Fibroblast of peridontal ligament (primary cell): ENCODE data around the gene GPRC5D.

ENCODE experiments used
- DNase-seq: peaks from one replicate; pipeline ENCODE4 v3.0.0-alpha.2; 2010; ENCODE audit errors: extremely low read depth

Gene GPRC5D

DNA sequence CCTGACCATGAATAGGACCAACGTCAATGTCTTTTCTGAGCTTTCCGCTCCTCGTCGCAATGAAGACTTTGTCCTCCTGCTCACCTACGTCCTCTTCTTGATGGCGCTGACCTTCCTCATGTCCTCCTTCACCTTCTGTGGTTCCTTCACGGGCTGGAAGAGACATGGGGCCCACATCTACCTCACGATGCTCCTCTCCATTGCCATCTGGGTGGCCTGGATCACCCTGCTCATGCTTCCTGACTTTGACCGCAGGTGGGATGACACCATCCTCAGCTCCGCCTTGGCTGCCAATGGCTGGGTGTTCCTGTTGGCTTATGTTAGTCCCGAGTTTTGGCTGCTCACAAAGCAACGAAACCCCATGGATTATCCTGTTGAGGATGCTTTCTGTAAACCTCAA, 43.3 kb downstream of the GPRC5D start:
- no peak for DNase-seq

DNA sequence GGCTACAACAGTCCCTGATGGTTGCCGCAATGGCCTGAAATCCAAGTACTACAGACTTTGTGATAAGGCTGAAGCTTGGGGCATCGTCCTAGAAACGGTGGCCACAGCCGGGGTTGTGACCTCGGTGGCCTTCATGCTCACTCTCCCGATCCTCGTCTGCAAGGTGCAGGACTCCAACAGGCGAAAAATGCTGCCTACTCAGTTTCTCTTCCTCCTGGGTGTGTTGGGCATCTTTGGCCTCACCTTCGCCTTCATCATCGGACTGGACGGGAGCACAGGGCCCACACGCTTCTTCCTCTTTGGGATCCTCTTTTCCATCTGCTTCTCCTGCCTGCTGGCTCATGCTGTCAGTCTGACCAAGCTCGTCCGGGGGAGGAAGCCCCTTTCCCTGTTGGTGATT, 43.7 kb downstream of the GPRC5D start:
- no peak for DNase-seq

DNA sequence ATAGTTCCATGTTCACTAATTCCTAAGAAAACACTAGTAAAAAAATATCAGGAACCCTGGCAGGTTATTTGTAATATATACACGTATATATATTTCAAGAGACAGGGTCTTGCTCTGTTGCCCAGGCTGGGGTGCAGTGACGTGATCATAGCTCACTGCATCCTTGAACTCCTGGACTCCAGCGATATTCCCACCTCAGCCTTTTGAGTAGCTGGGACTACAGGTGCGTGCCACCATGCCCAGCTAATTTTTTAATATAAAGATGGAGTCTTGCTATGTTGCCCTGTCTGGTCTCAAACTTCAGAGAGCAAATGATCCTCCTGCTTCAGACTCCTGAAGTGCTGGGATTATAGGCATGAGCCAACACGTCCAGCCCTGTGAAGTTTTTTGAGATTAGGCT, 44.4 kb downstream of the GPRC5D start:
- no peak for DNase-seq

DNA sequence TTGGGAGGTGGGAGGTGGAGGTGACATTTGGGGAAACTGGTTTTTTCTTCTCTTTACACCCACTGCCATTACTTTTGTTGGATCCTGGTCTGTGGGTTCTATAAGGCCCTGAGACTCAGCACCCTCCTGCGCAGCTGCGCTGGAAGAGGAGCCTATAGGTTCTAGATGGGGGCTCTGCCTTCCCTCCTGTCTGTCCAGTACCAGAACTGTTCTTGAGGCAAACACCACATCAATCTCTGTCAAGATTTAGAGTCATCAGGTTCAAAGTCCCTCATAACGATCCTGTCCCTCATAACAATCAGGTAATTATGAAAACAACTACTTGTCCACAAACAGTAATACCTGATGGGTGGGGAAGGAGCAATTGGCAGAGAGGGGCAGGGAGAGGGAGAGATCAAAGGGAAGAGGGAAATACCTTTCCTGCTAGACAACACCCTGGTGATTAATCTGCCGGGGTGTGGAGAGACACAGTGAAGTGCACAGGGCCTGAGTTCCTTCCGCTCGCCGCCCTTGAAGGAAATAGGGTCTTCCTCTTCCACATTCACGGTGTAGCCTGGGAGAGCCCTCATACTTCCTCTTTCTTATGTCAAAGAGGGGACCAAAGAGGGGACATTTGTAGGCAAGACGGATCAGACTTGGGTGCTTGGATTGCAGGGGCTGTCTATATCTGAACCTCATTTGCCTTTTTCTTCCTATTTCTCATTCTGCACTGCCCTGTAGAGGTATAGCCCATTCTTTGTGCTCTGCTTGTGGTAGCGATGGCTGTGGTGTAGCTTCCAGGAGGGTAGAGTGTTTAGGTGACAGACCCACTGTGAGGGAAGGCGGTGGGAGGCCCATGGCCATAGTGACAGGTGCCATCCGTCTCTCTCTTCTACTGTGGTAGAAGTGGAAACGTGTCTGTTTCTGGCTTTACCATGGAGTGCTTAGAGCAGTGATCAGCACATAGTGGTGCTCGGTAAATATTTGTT, 48.0 kb downstream of the GPRC5D start:
- DNase-seq = no peak

DNA sequence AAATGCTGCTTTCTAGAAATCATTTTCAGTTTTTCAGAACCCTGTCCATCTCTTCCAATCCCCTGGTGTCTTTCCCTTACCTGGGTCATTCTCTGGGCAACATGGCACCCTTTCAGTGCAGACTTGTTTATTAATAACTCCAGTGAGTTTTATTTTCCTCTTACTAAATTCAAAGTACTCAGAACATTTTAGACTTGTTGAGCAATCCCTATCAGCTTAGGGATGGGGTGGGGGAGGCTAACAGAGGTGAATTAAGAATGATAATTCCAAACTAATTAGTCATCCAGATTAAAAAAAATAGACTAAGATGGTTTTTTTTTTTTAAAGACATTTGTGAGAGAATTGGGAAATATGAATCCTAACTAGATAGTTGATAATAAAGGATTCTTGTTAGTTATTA, 49.9 kb downstream of the GPRC5D start:
- peak; percentile 38 for DNase-seq

DNA sequence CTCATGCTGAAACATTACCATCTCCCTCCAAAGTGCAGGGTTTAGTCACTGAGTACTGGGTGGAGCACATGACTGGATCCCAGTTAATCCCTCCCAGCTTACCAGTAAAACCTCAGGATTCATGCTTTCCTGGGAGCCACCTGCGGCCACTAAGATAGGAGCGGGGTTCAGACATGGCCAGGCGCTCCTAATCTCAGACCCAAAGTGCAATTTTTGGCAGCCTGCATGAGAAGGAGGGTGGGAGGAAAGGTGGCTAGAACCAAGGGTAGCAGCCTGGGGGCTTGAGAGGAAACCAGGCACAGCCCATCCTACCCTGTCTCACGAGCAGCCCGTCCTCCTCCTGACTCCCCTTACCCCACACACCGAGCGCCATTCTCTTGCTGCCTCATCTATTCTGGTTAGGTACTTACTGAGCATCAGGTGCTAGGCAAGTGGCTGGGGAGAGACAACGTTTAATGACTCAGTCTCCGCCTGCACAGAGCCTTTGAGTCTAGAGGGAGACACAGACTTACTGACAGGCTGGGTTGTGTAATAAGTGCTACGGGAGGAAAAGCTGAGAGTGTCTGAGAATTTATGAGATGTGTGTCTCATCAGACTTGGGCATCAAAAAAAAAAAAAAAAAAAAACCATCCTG, 50.7 kb downstream of the GPRC5D start:
- DNase-seq = peak; percentile 80

DNA sequence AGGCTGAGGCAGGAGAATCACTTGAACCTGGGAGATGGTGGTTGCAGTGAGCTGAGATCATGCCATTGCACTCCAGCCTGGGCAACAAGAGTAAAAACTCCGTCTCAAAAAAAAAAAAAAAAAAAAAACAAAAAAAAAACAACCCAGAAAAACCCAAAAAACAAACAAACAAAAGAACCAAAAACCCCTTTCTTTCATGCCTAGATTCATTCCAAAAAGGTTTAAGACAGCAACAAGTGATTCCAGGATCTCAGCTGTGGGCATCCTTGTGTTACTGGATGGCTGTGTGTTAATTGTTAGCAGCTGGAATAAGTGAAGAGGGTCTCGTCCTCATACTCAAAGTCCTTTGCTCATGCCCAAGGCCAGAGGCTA, 51.2 kb downstream of the GPRC5D start:
- DNase-seq = no peak

DNA sequence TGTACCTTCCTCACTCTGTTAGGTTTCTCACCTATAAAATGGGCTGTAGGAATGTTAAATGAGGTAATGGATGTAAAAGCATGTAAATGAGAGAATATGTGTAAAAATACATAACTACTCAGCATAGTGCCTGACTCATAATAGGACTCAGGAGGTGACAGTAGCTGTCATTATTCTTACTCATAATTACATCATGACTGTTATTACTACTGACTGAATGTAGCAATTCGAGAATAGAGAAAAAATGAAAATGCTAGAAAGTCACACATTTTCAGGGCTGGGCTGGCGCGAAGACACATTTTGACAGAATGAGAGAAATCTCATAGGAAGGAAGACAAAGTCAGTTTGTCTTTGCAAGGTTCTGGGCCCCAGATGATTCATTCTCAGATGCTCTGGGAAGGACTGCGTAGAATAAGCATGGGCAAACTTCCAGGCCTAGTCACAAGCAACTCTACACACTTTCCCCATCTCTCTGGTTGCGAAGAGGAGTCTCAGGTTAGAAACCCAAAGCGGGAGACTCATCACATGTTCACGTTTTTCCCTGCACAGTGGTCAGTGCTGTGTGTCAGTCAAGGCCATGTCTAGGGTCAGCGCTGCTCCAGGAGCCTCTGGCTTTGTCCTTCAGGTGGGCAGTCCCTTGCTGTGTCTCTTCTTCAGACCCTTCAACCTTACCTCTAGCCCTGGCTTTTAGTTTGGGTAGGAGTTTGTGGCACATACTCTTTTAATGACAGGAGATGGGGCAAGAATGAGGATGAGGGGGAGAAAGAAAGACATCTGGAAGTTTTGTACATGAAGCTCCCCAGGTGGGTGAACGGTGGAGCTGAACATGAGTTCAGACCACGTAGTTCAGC, 52.2 kb downstream of the GPRC5D start:
- DNase-seq = peak; percentile 96

DNA sequence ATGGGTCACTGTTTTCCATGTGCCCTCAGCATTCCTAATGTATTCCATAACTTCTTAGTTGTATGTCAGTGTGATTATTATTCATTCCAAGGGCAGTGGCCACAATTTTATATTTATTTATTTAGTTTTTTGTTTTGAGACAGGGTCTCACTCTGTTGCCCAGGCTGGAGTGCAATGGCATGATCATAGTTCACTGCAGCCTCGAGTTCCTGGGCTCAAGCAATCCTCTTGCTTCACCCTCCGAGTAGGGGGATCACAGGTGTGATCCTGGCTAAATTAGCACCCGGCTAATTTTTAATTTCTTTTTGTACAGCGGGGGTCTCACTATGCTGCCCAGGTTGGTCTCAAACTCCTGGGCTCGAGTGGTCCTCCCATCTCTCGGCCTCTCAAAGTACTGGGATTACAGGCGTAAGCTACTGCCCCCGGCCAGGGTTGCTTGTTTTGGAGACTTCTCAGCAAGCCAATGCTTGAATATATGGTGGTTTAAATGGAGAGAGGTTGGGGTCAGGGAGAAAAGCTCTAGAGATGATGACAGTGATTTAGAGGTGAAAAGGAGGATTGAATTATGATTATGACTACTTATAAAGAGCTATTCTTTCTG, 53.0 kb downstream of the GPRC5D start:
- DNase-seq = no peak

DNA sequence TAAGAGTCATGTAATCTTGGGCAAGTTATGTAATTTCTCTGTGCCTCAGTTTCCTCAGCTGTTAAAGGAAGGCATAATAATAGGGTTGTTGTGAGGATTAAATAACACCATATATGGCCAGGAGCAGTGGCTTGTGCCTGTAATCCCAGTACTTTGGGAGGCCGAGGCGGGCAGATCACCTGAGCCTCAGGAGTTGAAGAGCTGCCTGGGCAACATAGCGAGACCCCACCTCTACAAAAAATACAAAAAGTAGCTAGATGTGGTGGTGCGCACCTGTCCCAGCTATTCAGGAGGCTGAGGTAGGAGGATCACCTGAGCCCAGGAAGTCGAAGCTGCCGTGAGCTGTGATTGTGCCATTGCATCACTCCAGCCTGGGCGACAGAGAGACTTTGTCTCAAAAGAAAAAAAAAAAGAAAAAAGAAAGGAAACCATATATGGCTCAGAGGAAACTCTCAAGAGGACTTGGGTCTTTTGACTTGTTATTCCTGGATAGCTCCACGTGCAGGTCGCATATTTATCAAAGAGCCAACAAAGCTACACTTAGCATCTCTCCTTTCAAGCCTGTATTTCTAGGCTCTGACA, 53.7 kb downstream of the GPRC5D start:
- DNase-seq = no peak

DNA sequence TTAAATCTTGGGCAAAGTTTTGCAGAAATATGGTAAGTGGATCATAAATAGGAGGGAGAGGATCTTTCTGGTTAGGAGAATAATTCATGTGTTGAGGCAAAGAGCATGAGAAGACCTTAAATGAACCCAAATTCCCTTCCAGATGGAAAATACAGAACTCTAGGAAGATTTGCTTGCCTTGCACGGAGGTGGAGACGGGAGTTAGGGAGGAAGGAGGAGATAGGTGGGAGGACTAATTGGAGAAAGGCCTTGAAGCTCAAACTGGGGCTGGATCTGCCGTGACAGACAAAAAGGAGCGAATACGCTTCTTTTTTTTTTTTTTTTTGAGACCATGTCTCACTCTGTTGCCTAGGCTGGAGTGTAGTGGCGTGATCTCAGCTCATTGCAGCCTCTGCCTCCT, 54.7 kb downstream of the GPRC5D start:
- no peak for DNase-seq

DNA sequence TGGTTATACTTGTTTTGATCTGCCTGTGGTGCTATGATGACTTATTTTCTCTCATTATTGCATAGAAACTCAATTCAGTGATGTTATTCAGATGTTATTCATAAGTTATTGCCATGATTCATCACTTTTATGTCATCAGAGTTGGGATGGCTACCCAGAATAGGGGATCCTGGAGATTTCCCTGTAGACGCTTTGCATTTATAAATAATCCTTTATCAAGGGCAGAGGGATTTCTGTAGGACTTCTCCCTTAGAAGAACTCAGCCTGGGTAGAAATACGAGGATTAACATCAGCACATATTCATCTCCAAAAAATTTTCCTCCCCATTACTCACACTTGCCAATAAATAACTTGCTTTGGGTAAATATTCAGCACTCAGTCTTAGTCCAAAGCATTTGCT, 55.7 kb downstream of the GPRC5D start:
- peak; percentile 85 for DNase-seq

DNA sequence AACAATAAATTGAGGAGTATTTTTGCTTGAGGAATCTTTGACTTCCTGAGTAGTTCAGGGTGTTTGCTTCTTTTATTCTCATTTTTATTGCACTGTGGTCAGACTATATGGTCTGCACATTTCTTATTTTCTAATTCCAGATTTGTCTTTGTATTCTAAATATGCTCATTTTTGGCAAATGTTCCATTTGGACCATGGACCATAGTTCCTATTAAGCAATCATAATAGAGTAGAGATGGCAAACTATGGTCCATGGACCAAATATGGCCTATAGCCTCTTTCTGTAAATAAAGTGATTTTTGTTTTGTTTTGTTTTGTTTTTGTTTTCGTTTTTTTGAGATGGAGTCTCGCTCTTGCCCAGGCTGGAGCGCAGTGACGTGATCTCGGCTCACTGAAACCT, 58.5 kb downstream of the GPRC5D start:
- no peak for DNase-seq

DNA sequence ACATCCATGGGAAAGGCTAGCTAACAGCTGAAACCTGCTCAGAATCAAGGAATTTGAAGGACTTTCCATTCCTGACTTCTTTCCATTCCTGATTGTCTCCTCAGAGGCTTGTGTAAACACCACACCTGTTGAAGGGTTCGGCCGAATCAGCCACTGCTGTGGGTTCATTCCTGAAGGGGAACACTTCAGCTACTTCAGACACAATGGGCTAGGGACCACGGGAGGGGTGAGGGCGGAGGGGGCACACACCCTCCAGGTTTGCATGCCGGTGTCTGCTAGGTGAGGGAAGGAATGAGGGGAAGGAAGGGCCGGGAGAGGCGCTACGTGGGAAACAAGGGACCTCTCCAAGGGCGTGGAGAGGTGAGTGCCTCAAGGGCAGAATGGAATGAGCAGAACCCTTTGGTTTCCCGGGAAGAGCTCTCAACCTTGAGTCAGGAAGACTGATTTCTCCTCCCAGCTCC, 59.3 kb downstream of the GPRC5D start:
- no peak for DNase-seq

DNA sequence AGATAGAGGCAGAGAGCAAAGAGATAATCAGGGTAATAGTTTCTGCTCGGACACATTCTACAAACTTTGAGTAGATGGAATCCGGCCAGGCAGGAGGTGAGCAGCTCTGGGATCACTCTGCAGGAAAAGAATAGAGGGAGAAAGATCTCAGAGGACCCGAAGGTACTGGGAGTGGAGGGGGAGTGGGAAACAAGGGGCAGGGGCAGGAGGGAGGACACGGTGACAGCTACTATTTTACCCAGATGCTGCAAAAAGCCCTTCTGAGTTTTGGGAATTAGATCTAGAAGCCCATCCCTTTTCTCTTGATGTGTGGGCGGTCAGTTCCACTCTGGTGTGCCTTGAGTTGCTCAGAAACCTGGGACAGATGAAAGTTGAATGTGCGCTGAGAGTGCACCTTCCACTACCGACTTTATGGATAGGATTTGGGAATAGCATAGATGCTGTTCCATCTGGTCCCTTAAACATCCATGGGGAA, 60.1 kb downstream of the GPRC5D start:
- DNase-seq = no peak

DNA sequence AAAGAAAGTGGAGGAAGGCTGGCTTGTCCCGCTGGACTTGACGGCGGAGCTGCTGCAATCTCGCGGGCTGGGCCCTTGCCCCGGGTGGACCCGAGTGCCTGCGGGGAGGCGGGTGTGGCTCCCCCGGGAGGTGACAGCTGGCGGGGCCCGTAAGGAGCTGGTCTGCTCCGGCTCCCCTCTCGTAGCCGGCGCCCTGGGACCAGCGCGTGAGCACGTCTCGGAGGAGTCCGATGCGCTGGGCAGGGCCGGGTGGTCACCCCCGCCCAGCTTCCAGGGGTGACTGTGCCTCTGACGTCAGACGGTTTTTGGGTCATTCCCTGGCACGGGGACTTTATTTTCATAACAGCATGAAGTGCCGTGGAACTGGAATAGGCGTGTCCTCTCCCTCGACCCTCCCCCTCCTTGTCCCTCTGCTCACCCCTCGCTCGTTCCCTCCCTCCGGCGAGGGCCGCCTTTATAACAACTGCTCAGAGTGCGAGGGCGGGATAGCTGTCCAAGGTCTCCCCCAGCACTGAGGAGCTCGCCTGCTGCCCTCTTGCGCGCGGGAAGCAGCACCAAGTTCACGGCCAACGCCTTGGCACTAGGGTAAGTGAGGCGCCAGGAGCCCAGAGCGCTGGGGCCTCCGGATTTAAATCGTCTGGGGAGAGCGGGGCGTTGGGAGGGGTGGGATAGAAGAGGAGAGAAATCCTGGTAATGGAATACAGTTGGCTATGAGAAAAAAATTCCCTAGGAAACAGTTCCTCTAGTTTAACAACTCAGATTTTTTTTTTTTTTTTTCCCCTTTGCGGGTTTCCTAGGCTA, 60.7 kb downstream of the GPRC5D start, which contains the start of gene GPRC5A:
Gene GPRC5A (plus strand): TSS at position 483 of the 801 bp plus-strand sequence. CDS start 16,688 bp downstream, outside the sequence.
- peak; percentile 94 for DNase-seq
